ENCODE data around the gene ACER3. TPM values are rescaled to one million over a fixed set of nuclear protein-coding genes. Genes with fewer than 3 reads are reported as not detected.
"Not testable (repeated sequence)": the region's sequence is repeated elsewhere in the genome, so short reads cannot be mapped to it uniquely, and the experiment has no call there.

Gene ACER3
- total RNA-seq, 1 experiment from 2014 or later = 26.2 TPM

DNA sequence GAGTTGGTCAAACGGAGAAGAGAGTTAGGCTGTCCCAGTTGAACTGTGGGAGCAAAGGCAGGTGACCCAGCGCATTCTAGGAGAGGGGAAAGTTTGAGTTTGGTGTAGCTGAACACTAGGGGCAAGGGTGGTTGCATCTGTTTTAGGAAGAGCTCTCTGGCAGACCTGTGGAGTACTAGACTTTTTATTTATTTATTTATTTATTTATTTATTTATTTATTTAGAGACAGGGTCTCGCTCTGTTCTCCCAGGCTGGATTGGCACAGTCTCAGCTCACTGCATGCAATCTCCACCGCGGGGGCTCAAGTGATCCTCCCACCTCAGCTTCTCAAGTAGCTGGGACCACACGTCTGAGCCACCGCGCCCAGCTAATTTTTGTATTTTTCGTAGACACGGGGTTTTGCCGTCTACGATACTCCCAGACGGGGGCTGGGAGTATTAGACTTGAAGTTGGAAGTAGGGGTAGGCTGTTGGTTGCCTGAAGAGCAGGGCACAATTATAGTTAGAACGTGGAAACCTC is 950 bp upstream of the ACER3 start:
- no peak for DNase-seq (ENCODE audit: low spot score)
- in situ Hi-C loops (cut with HindIII; ENCODE audit: low sequenced_read_pairs) = no loop called here

DNA sequence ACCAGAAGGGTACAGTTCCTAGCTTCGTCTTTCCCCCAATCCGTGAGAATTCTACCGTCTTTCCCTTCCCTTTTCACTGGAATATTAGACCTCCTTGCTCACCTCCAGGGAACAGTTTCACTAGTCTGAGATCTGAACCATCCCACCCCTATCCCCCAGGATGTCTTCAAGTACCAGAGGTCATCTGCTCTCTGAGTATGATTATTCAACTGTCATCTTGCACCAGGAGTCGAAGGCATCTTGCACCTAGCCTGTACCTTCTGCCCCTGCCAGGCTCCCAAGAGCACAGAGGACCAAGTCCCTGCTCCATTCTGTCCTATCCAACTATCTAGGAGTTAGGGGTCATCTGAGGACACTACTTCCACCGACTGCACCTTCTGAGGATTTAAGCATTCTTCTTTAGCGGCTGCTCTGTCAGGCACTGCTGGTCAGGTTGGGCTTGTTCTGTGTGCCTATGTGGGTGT is 804 bp downstream of the ACER3 start:
- peak; percentile 41 for DNase-seq (ENCODE audit: low spot score)
- in situ Hi-C loops (cut with HindIII; ENCODE audit: low sequenced_read_pairs) = no loop called here

DNA sequence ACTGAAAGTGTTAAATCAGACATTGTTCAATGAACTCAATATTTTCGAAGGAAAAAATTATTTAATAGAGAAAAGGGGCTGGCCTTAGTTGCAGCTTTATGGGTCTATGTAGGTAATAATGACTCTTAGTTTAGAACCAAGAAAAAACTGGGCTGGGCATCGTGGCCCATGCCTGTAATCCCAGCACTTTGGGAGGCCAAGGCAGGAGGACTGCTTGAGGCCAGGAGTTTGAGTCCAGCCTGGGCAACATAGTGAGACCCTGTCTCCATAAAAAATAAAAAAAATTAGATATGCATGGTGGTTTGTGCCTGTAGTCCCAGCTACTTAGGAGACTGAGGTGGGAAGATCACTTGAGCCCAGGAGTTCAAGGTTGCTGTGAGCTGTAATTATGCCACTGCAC is 2.1 kb downstream of the ACER3 start:
- in situ Hi-C loops (cut with HindIII; ENCODE audit: low sequenced_read_pairs); DNase-seq (ENCODE audit: low spot score): not testable (repeated sequence)

DNA sequence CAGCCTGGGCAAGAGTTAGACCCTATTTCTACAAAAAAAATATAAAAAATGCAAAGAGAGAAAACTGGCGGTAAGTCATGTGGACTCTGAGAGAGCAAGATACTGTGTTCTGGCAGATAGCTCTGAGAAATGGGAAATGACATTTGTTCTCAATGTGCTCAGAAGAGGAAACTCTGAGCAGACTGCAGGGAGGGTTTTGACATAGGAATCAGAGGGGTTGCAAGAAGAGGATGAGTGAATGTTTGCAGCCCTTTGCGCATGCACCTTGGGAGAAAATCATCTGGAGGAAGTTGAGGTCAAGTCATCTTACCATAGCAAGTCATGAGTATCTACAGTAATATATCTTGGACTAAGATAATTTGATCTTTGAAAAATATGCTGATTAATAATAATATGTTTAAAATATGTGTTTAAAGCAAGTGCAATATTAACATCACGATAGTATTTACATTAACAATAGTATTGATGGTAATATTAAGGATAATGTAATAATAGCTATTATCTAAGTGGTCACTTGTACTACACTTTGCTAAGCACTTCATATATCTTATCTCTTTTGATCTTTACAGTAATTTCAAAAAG is 2.6 kb downstream of the ACER3 start:
- in situ Hi-C loops (cut with HindIII; ENCODE audit: low sequenced_read_pairs) = no loop called here
- DNase-seq (ENCODE audit: low spot score) = no peak

DNA sequence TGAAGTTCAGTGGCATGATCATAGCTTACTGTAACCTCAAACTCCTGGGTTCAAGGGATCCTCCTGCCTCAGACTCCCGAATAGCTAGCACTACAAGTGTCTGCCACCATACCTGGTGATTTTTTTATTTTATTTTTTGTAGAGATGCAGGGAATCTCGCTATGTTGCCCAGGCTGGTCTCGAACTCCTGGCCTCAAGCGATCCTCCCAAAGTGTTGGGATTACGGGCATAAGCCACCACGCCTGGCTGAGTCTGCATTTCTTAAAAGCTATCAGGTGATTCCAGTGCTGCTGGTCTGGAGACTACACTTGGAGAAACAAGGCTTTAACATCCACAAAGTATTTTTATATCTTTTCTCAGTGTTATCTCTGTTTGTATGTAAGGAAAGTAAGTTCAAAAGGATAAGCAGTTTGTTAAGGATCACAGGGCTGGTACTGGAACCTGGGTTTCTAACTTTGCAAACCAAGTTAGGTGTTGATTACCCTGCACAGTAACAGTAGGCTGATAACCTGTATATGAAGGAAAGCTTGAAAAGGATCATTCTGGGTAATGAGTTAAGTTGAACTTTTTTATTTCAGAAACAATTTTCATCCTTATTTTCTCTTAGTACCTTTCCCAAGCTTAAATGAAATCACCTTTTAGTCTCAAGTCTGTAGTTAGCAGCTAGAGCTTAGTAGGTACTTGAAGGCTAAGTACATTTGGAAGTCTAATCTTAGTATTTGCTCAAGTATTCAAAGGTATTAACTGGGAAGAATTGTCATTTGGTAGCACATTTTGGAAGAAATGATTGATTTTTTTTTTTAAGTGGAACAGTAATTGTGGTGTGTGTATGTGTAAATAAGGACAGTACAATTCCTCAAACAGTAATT is 12.5 kb downstream of the ACER3 start:
- in situ Hi-C loops (cut with HindIII; ENCODE audit: low sequenced_read_pairs) = no loop called here
- DNase-seq (ENCODE audit: low spot score) = no peak

DNA sequence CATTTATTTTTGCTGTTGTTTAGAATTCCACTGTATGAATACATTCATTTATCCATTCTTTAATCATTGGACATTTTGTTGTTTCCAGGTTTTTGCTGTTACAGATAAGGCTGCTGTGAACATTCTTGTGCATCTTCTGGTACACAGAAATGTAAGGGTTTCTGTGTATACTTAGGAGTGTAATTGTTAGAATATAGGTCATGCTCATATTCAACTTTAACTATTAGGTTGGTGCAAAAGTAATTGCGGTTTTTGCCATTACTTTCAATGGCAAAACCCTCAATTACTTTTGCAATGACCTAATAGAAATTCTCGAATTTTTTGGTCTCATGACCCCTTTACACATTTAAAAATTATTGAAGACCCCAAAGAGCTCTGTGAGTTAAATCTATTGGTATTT is 17.3 kb downstream of the ACER3 start:
- no peak for DNase-seq (ENCODE audit: low spot score)
- in situ Hi-C loops (cut with HindIII; ENCODE audit: low sequenced_read_pairs) = no loop called here

DNA sequence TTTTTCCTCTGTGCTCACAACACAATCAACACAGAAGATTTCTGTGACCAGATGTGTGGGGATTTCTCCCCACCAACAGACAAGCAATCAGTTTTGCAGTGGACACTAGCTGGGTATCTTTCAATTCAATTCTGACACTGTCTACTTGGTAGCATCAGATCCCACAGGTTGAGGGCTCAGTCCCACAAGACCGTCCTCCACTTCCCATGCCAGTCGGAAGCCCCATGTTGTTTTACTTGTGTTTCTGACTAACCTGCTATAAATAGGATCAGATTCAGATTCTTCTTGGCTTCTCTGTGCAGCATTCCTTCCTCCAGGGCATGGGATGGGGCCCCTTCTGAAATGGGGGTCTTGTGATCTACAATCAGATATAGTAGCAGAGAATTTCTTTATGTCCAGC is 19.6 kb downstream of the ACER3 start:
- DNase-seq (ENCODE audit: low spot score) = no peak
- in situ Hi-C loops (cut with HindIII; ENCODE audit: low sequenced_read_pairs) = no loop called here

DNA sequence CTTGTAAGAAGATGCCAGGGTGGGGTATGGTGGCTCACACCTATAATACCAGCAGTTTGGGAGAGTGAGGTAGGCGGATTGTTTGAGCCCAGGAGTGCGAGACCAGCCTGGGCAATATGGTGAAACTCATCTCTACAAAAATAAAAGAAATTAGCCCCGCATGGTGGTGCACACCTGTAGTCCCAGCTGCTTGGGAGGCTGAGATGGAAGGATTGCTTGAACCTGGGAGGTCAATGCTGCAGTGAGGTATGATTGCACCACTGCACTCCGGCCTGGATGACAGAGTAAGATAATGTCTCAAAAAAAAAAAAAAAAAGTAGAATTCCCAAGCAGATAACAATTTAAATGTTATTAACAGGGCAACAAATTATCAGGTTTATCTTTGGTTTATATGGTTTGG is 20.2 kb downstream of the ACER3 start:
- no peak for DNase-seq (ENCODE audit: low spot score)
- in situ Hi-C loops (cut with HindIII; ENCODE audit: low sequenced_read_pairs) = no loop called here

DNA sequence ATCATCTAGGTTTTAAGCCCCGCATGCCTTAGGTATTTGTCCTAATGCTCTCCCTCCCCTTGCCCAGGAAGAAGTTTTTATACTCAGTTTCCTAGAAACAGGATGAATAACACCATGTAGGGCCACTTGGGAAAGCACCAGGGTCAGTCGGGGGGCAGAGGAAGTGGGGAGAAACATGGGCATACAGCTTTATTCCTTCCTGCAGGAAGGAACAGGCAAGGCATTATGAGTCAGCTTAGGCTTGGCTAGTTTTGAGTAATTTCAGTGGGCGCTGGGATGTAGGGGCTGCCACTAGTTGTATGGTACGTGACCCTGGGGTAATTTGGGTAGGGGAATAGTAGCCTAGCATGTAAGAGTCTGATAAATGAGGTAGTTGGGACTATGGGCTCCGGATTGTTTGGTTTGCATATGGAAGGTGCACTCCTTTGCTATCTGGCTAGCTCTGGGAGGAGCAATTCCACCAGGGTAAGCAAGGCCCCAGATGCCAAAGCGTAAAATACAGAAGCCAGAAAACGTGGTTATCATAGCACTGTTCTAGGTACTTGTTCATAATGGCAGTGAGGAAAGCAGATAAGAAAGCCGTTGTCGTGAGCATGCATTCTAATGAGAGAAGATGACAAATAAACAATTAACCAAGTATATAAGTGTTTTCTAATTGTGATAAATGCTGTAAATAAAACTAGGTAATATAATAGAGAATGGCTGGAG is 24.8 kb downstream of the ACER3 start:
- no peak for DNase-seq (ENCODE audit: low spot score)
- in situ Hi-C loops (cut with HindIII; ENCODE audit: low sequenced_read_pairs) = no loop called here

DNA sequence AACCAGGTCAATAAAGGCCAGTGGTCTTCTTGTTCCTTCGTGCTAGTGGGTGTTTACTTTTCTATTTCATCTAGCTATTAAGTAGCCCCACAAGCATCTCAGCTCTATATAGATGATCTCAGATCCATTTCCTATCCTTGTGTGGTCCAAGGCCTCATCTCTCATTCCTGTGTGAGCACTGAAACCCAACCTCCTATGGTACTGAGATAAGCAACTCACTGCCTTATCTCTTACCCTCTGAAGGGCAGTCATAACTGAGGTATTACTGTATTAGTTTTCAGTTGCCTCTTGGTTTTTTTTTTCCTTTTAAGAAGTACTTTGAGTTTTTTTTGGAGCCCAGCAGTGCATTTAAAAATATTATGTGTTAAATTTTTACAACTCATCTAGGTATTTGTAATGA is 28.3 kb downstream of the ACER3 start:
- in situ Hi-C loops (cut with HindIII; ENCODE audit: low sequenced_read_pairs) = no loop called here
- DNase-seq (ENCODE audit: low spot score) = no peak

DNA sequence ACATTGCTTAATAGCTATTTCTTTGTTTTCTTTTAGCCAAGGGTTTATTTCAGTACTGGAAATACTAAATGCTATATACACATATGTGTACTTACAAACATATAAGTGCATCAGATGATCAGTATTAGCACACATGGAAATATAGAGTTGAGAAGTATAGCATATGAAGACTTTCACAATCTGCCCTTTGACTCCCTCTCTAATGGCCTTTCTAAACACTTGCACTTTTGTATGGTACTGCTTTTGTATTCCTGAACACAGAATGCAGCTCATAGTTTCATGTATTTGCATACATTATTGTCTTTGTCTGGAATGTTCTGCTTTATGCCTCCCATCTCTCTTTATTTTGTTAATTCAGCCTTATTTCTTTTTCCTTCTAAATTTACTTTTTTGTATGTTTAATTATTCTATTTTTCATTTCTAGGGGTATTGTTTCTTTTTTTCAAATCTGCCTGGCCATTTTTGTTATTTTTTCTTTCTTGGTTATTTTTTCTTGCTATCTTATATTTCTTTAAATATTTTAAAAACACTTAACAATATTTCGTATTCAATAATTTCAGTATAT is 28.8 kb downstream of the ACER3 start:
- in situ Hi-C loops (cut with HindIII; ENCODE audit: low sequenced_read_pairs) = no loop called here
- DNase-seq (ENCODE audit: low spot score) = no peak

DNA sequence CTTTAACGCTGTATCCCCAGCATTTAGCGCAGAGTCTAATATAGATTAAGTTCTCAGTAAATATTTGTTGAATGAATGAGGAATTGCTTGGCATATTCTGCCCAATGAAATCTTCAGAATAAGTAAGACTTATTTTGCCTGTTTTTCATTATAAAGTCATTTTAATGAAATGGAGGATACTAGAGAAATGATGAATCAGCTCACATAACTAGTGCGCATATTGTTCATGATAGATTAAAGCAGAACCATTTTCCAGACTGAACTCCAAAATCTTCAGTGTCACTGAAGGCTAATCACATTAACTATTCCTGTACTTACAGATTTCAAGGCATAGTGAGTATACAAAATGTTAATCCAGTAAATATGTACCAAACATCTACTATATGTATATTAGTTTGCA is 29.6 kb downstream of the ACER3 start:
- in situ Hi-C loops (cut with HindIII; ENCODE audit: low sequenced_read_pairs) = no loop called here
- DNase-seq (ENCODE audit: low spot score) = no peak

DNA sequence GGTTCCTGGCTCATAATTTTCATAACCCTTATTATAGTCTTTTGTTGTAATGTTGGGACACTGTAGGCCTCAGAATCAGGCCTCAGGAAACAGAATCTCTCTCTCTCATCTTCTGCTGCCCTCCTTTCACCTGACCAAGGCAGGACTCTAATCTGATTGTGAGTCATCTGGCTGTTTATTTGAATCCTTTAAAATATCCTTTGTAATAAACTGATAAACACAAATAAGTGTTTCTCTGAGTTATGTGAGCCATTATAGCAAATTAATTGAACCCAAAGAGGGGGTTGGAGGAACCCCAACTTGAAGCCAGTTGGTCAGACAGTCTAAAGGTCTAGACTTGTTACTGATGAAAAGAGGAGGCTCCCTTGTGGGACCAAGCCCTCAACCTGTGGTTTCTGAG is 30.6 kb downstream of the ACER3 start:
- no peak for DNase-seq (ENCODE audit: low spot score)

DNA sequence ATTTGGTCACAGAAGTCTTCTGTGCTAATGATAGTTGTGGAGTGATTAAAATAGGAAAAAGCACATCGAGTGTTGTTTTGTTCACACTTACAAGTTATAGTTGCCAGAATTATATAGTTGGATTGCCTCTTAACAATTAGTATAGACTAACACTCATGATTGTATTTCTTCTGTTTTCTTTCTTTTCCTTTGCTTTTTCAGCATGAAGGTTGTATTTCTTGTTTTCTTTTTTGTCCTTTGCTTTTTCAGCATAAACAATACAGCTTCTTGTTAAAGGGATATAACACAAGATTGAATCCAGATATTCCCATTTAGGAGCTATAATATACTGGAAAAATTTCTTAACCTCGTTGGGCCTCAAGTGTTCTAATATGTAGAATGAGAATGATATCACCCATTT is 31.1 kb downstream of the ACER3 start:
- no peak for DNase-seq (ENCODE audit: low spot score)
- in situ Hi-C loops (cut with HindIII; ENCODE audit: low sequenced_read_pairs) = no loop called here

More for the DNA sequence above, 30.6 kb downstream of the ACER3 start:
- in situ Hi-C loops (cut with HindIII; ENCODE audit: low sequenced_read_pairs) = no loop called here

DNA sequence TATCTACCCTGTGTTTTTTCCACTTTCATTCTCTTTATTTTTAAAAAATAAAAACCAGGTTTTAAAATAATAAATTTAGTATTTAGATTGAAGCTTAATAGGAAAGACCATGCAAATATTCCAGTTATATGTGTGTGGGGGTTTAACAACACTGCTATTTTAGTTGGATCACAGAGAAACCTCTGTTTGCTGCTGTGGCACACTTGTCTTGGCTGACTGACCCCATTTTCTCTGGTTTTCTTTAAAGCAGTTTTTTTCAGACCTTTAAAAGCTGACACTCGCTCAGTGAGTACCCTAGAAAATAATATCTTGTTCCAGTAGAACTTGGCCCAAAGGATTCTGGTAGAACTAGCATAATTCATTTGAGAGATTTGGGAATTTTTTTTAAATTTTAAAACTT is 31.6 kb downstream of the ACER3 start:
- no peak for DNase-seq (ENCODE audit: low spot score)
- in situ Hi-C loops (cut with HindIII; ENCODE audit: low sequenced_read_pairs) = no loop called here

DNA sequence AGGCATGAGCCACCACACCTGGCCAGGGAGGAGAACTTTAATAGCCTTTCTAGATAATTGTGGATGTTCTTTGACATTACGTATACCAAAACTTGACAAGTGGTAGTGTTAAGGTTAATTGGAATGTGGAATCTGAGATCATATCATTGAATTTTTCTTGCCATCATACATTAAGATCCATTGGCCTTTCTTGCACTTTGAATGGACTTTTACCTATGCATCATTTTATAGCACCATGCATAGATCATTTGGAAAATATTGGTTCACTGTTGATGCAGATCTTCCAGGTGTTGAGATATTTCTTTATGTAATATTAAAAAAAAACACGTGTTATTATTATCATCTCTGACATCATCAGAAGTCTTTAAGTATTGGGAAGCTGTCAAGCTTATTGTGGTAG is 36.5 kb downstream of the ACER3 start:
- in situ Hi-C loops (cut with HindIII; ENCODE audit: low sequenced_read_pairs) = no loop called here

DNA sequence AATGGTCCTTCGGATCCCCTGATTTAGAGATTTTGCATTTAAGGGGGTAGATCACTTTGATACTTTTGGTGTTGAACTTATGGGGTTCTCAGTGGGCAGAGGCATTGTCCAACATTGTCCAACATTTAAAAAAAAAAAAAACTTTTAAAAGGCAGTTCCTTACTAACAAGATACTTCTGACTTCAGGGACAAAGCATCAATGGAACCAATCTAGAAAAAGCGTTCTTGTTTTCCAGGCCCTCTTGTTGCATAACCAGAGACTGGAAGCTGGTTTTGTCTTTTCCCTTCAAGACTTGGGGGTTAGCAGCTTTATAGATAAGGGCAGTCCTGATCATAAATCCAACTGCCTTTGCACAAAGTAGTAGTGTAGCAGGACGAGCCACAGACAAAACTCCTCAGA is 40.4 kb downstream of the ACER3 start:
- no peak for DNase-seq (ENCODE audit: low spot score)
- in situ Hi-C loops (cut with HindIII; ENCODE audit: low sequenced_read_pairs) = no loop called here

More for the DNA sequence above, 36.5 kb downstream of the ACER3 start:
- no peak for DNase-seq (ENCODE audit: low spot score)

DNA sequence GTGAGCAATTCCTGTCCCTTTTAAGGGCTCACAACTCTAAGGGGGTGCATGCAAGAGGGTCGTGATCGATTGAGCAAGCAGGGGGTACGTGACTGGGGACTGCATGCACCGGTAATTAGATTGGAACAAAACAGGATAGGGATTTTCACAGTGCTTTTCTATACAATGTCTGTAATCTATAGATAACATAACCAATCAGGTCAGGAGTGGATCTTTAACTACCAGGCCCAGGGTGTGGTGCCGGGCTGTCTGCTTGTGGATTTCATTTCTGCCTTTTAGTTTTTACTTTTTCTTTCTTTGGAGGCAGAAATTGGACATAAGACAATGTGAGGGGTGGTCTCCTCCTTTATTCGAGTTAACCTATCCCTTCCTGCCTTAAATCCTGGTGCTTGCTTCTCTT is 40.9 kb downstream of the ACER3 start:
- DNase-seq (ENCODE audit: low spot score); in situ Hi-C loops (cut with HindIII; ENCODE audit: low sequenced_read_pairs): not testable (repeated sequence)

DNA sequence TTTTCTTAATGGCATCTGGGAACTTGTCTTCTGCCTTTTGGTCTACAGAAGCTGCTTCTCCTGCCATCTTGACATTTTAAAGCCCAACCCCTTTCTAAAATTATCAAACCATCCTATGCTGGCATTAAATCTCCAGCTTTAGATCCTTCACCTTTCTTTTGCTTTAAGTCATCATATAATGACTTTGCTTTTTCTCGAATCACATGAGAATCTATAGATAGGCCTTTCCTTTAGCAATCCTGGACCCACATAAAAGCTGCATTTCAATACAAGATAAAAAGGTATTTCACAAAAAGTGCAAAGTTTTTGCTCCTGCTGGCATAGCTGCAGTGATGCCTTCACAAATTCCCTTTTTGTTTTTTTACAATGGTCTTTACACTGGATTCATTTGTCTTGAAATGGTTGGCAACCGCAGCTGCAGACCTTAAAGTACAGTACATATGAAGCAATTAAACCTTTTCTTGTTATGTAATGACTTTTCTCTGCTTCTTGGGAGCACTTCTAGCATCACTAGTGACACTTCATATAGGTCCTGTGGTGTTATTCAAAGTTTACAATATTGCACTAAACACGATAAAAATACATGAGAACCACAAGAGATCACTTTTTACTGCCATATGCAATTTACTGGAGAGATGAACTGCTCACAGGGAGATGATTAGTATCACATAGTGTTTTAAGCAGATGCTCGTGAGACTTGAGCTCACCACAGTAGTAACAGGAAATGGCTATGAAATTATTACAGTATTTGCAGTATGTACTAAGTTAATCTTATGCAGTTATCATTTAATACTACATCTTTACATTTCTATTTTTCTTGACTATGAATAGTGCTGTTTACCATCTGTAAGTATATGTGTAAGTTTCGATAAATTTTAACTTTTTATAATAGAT is 41.6 kb downstream of the ACER3 start:
- DNase-seq (ENCODE audit: low spot score) = no peak
- in situ Hi-C loops (cut with HindIII; ENCODE audit: low sequenced_read_pairs) = no loop called here

Data from G401 (cell line).